Measurements from ENCODE around the gene TRIM39. TPM values are rescaled to one million over a fixed set of nuclear protein-coding genes. Genes with fewer than 3 reads are reported as not detected.

Gene TRIM39
- total RNA-seq, 2 donors from 2014 or later, result 7.5 to 15.8 TPM

GRCh38 chr6:30345852-30346251, 19.1 kb downstream of the TRIM39 start:
- TF ChIP-seq CTCF (IDR thresholded peaks at IDR 0.05) (no peak), POLR2A (IDR thresholded peaks at IDR 0.05) (no peak)

GRCh38 chr6:30348957-30349356, 22.2 kb downstream of the TRIM39 start:
- no peak for DNase-seq
- no peaks in the 10 kb centered on the region for H3K36me3 ChIP-seq (replicated peaks in 1 of 2; ENCODE audit: insufficient read depth in 1 of 2, low read depth in 2 of 2)

More at GRCh38 chr6:30345852-30346251, 19.1 kb downstream of the TRIM39 start:
- Histone ChIP-seq H3K4me3 (peak overlapping the region in 1 of 2 donors; percentile 94), H3K36me3 (replicated peaks in 1 of 2; ENCODE audit: insufficient read depth in 1 of 2, low read depth in 2 of 2) (peaks cover 0 to 6% of the 10 kb centered on the region in 2 donors), H3K4me1 (peaks cover 12% of the 10 kb centered on the region), H3K27ac (no peak overlapping the region), H3K9me3 (no peaks in the 10 kb centered on the region), H3K27me3 (no peaks in the 10 kb centered on the region)
- 20 to 23% methylated on average over 4 of the region's 4 CpGs for WGBS, 2 donors
- ATAC-seq (no peak), DNase-seq (no peak)
- intact Hi-C loops (cut with DNase I), result no loop called here

GRCh38 chr6:30349421-30350177, 22.9 kb downstream of the TRIM39 start:
- ATAC-seq, result no peak
- WGBS, 2 donors, result 32 to 61% methylated on average over 3 of the region's 3 CpGs
- H3K9me3 ChIP-seq, result no peaks in the 10 kb centered on the region
- H3K4me3 ChIP-seq, result no peak overlapping the region
- no peak for DNase-seq
- no peaks in the 10 kb centered on the region for H3K36me3 ChIP-seq (replicated peaks in 1 of 2; ENCODE audit: insufficient read depth in 1 of 2, low read depth in 2 of 2)
- H3K4me1 ChIP-seq, result peaks cover 11% of the 10 kb centered on the region
- intact Hi-C loops (cut with DNase I), result no loop called here
- H3K27ac ChIP-seq, result no peak overlapping the region
- no peaks in the 10 kb centered on the region for H3K27me3 ChIP-seq
- TF ChIP-seq CTCF (IDR thresholded peaks at IDR 0.05) (no peak), POLR2A (IDR thresholded peaks at IDR 0.05) (no peak)

More at GRCh38 chr6:30348957-30349356, 22.2 kb downstream of the TRIM39 start:
- Histone ChIP-seq H3K27me3 (no peaks in the 10 kb centered on the region), H3K27ac (no peak overlapping the region), H3K4me1 (peaks cover 12% of the 10 kb centered on the region), H3K9me3 (no peaks in the 10 kb centered on the region), H3K4me3 (no peak overlapping the region)
- 47 to 70% methylated on average over 3 of the region's 3 CpGs for WGBS, 2 donors
- intact Hi-C loops (cut with DNase I), result no loop called here
- TF ChIP-seq CTCF (IDR thresholded peaks at IDR 0.05) (no peak), POLR2A (IDR thresholded peaks at IDR 0.05) (no peak)
- ATAC-seq, result no peak

- Histone ChIP-seq H3K36me3 (replicated peaks in 1 of 2; ENCODE audit: insufficient read depth in 1 of 2, low read depth in 2 of 2) (no peaks in the 10 kb centered on the region), H3K9me3 (no peaks in the 10 kb centered on the region), H3K4me1 (peaks cover 8% of the 10 kb centered on the region), H3K4me3 (no peak overlapping the region), H3K27ac (no peak overlapping the region), H3K27me3 (no peaks in the 10 kb centered on the region)
- DNase-seq, result no peak
- intact Hi-C loops (cut with DNase I), result no loop called here
- WGBS, 2 donors, result 26 to 85% methylated on average over 1 of the region's 1 CpG
- TF ChIP-seq CTCF (IDR thresholded peaks at IDR 0.05) (no peak), POLR2A (IDR thresholded peaks at IDR 0.05) (no peak)
- no peak for ATAC-seq
Measured at GRCh38 chr6:30350524-30350923, 23.8 kb downstream of the TRIM39 start.

GRCh38 chr6:30352550-30352949, 25.8 kb downstream of the TRIM39 start:
- H3K4me3 ChIP-seq, result no peak overlapping the region
- intact Hi-C loops (cut with DNase I), result no loop called here
- ATAC-seq, result no peak
- H3K9me3 ChIP-seq, result no peaks in the 10 kb centered on the region
- H3K4me1 ChIP-seq, result no peaks in the 10 kb centered on the region
- no peak for DNase-seq
- peaks cover 0 to 4% of the 10 kb centered on the region in 2 donors for H3K27me3 ChIP-seq
- 68 to 77% methylated on average over 2 of the region's 2 CpGs for WGBS, 2 donors
- H3K27ac ChIP-seq, result no peak overlapping the region
- no peaks in the 10 kb centered on the region for H3K36me3 ChIP-seq (replicated peaks in 1 of 2; ENCODE audit: insufficient read depth in 1 of 2, low read depth in 2 of 2)
- TF ChIP-seq CTCF (IDR thresholded peaks at IDR 0.05) (no peak), POLR2A (IDR thresholded peaks at IDR 0.05) (no peak)

Data from body of pancreas (tissue), 4 donors.